ENCODE measurements around the gene BRME1. TPM values are rescaled to one million over a fixed set of nuclear protein-coding genes. Genes with fewer than 3 reads are reported as not detected.

BRME1 gene
- total and polyA plus RNA-seq, 4 experiments from 2014 or later: 0.35 to 3.8 (median 1.7) TPM

GRCh38 chr19:13934785-13935109 is 28.8 kb upstream of the BRME1 start:
- Mint-ChIP-seq H3K36me3 (no peaks in the 10 kb centered on the region), H3K9me3 (no peaks in the 10 kb centered on the region), H3K27ac (no peak overlapping the region), H3K27me3 (peaks cover 0 to 7% of the 10 kb centered on the region in 2 donors), H3K4me1 (peaks cover 0 to 10% (median 2%) of the 10 kb centered on the region in 4 donors), H3K4me3 (no peak overlapping the region)
- ChIA-PET POLR2A (ENCODE audit: partially characterized antibody) (interaction anchor here (1.2 kb wide), 1 partner anchor 97 kb away, joined by 5 read pairs; the partner anchor contains the start of gene IL27RA), CTCF (ENCODE audit: partially characterized antibody) (interaction anchor here (0.7 to 2.2 kb wide), 6 partner anchors 32 to 137 kb away, joined by 3 to 7 read pairs (median 4); partner anchors contain the start of gene MISP3)
- H3K4me3 ChIP-seq (ENCODE audit: low read length in 2 of 2): no peak overlapping the region
- H3K4me1 ChIP-seq (ENCODE audit: insufficient read depth, low read length): no peaks in the 10 kb centered on the region
- intact Hi-C loops (cut with micrococcal nuclease): no loop called here
- no peak overlapping the region for H3K27ac ChIP-seq (ENCODE audit: low read depth, low read length)
- no peaks in the 10 kb centered on the region for H3K9me3 ChIP-seq (ENCODE audit: control insufficient read depth in 1 of 2, low read length in 2 of 2)
- H3K27me3 ChIP-seq (ENCODE audit: insufficient read depth, low read length): peaks cover 3% of the 10 kb centered on the region
- no peaks in the 10 kb centered on the region for H3K36me3 ChIP-seq (ENCODE audit: insufficient read depth, low read length)
- no peak for DNase-seq

- no peak overlapping the region for H3K27ac Mint-ChIP-seq
- CTCF ChIA-PET (ENCODE audit: partially characterized antibody): interaction anchor here (1.2 to 2.2 kb wide), 4 partner anchors 11 to 139 kb away, joined by 3 to 9 read pairs (median 6); partner anchors contain the start of gene MISP3
- no peak overlapping the region for H3K4me3 ChIP-seq (ENCODE audit: low read length in 2 of 2)
Observed at GRCh38 chr19:13932911-13933393, 27.0 kb upstream of the BRME1 start.

GRCh38 chr19:13932149-13932637 is 26.3 kb upstream of the BRME1 start:
- H3K27me3 ChIP-seq (ENCODE audit: insufficient read depth, low read length): peaks cover 3% of the 10 kb centered on the region
- no peaks in the 10 kb centered on the region for H3K4me1 ChIP-seq (ENCODE audit: insufficient read depth, low read length)
- H3K27me3 Mint-ChIP-seq: peaks cover 0 to 5% of the 10 kb centered on the region in 2 donors
- intact Hi-C loops (cut with micrococcal nuclease): no loop called here
- H3K36me3 ChIP-seq (ENCODE audit: insufficient read depth, low read length): peaks cover under 1% of the 10 kb centered on the region
- peaks cover 0 to 8% (median 2%) of the 10 kb centered on the region in 4 donors for H3K4me1 Mint-ChIP-seq
- no peak overlapping the region for H3K27ac ChIP-seq (ENCODE audit: low read depth, low read length)
- no peaks in the 10 kb centered on the region for H3K9me3 ChIP-seq (ENCODE audit: control insufficient read depth in 1 of 2, low read length in 2 of 2)
- ChIA-PET CTCF (ENCODE audit: partially characterized antibody) (interaction anchor here (2.2 kb wide), 1 partner anchor 140 kb away, joined by 7 read pairs; the partner anchor contains the start of gene MISP3), POLR2A (ENCODE audit: partially characterized antibody) (no interaction called here)
- H3K27ac Mint-ChIP-seq: peak overlapping the region in 1 of 7 donors; percentile 36
- no peak overlapping the region for H3K4me3 Mint-ChIP-seq
- peaks cover 0 to 3% (median 0%) of the 10 kb centered on the region in 8 donors for H3K9me3 Mint-ChIP-seq
- no peak overlapping the region for H3K4me3 ChIP-seq (ENCODE audit: low read length in 2 of 2)
- DNase-seq: no peak
- H3K36me3 Mint-ChIP-seq: peaks cover 5 to 8% of the 10 kb centered on the region in 2 donors

More at GRCh38 chr19:13932911-13933393, 27.0 kb upstream of the BRME1 start:
- H3K9me3 Mint-ChIP-seq: peaks cover 0 to 3% (median 0%) of the 10 kb centered on the region in 8 donors
- peaks cover 3% of the 10 kb centered on the region for H3K27me3 ChIP-seq (ENCODE audit: insufficient read depth, low read length)
- H3K4me1 Mint-ChIP-seq: peaks cover 0 to 10% (median 2%) of the 10 kb centered on the region in 4 donors
- POLR2A ChIA-PET (ENCODE audit: partially characterized antibody): interaction anchor here (0.7 kb wide), 1 partner anchor 99 kb away, joined by 3 read pairs; the partner anchor contains the start of gene IL27RA
- no peaks in the 10 kb centered on the region for H3K4me1 ChIP-seq (ENCODE audit: insufficient read depth, low read length)
- H3K36me3 Mint-ChIP-seq: peaks cover 4 to 6% of the 10 kb centered on the region in 2 donors
- H3K27ac ChIP-seq (ENCODE audit: low read depth, low read length): no peak overlapping the region
- DNase-seq: no peak
- intact Hi-C loops (cut with micrococcal nuclease): no loop called here
- peaks cover 0 to 7% of the 10 kb centered on the region in 2 donors for H3K27me3 Mint-ChIP-seq
- H3K9me3 ChIP-seq (ENCODE audit: control insufficient read depth in 1 of 2, low read length in 2 of 2): no peaks in the 10 kb centered on the region
- no peaks in the 10 kb centered on the region for H3K36me3 ChIP-seq (ENCODE audit: insufficient read depth, low read length)
- no peak overlapping the region for H3K4me3 Mint-ChIP-seq

- Mint-ChIP-seq H3K36me3 (peaks cover 11 to 12% of the 10 kb centered on the region in 2 donors), H3K27me3 (peaks cover 0 to 5% of the 10 kb centered on the region in 2 donors), H3K4me3 (no peak overlapping the region), H3K27ac (no peak overlapping the region), H3K4me1 (peaks cover 0 to 10% (median 5%) of the 10 kb centered on the region in 4 donors), H3K9me3 (peaks cover 0 to 3% (median 0%) of the 10 kb centered on the region in 8 donors)
- Histone ChIP-seq H3K9me3 (ENCODE audit: control insufficient read depth in 1 of 2, low read length in 2 of 2) (no peaks in the 10 kb centered on the region), H3K36me3 (ENCODE audit: insufficient read depth, low read length) (peaks cover 4% of the 10 kb centered on the region), H3K4me3 (ENCODE audit: low read length in 2 of 2) (no peak overlapping the region), H3K4me1 (ENCODE audit: insufficient read depth, low read length) (peaks cover 5% of the 10 kb centered on the region), H3K27me3 (ENCODE audit: insufficient read depth, low read length) (peaks cover 3% of the 10 kb centered on the region), H3K27ac (ENCODE audit: low read depth, low read length) (no peak overlapping the region)
- ChIA-PET POLR2A (ENCODE audit: partially characterized antibody) (interaction anchor here (0.6 kb wide), 1 partner anchor 44 kb away, joined by 3 read pairs; no protein-coding TSS in a partner anchor), CTCF (ENCODE audit: partially characterized antibody) (no interaction called here)
- intact Hi-C loops (cut with micrococcal nuclease): no loop called here
- no peak for DNase-seq
Observed at GRCh38 chr19:13931391-13932148, 25.7 kb upstream of the BRME1 start.

GRCh38 chr19:13930402-13930801 is 24.5 kb upstream of the BRME1 start:
- Mint-ChIP-seq H3K4me1 (peaks cover 0 to 13% (median 8%) of the 10 kb centered on the region in 4 donors), H3K9me3 (peaks cover 0 to 3% (median 0%) of the 10 kb centered on the region in 8 donors), H3K27ac (no peak overlapping the region), H3K27me3 (peaks cover 0 to 5% of the 10 kb centered on the region in 2 donors), H3K4me3 (no peak overlapping the region), H3K36me3 (peaks cover 13 to 16% of the 10 kb centered on the region in 2 donors)
- no peak for DNase-seq
- POLR2A ChIA-PET (ENCODE audit: partially characterized antibody): no interaction called here
- intact Hi-C loops (cut with micrococcal nuclease): no loop called here
- Histone ChIP-seq H3K36me3 (ENCODE audit: insufficient read depth, low read length) (peaks cover 8% of the 10 kb centered on the region), H3K27ac (ENCODE audit: low read depth, low read length) (no peak overlapping the region), H3K9me3 (ENCODE audit: control insufficient read depth in 1 of 2, low read length in 2 of 2) (no peaks in the 10 kb centered on the region), H3K27me3 (ENCODE audit: insufficient read depth, low read length) (no peaks in the 10 kb centered on the region), H3K4me3 (ENCODE audit: low read length in 2 of 2) (no peak overlapping the region), H3K4me1 (ENCODE audit: insufficient read depth, low read length) (peaks cover 8% of the 10 kb centered on the region)
- CTCF ChIA-PET (ENCODE audit: partially characterized antibody): no interaction called here

- no peak overlapping the region for H3K27ac Mint-ChIP-seq
- Histone ChIP-seq H3K36me3 (ENCODE audit: insufficient read depth, low read length) (peaks cover 8% of the 10 kb centered on the region), H3K9me3 (ENCODE audit: control insufficient read depth in 1 of 2, low read length in 2 of 2) (no peaks in the 10 kb centered on the region), H3K4me3 (ENCODE audit: low read length in 2 of 2) (no peak overlapping the region), H3K4me1 (ENCODE audit: insufficient read depth, low read length) (peaks cover 8% of the 10 kb centered on the region), H3K27me3 (ENCODE audit: insufficient read depth, low read length) (no peaks in the 10 kb centered on the region), H3K27ac (ENCODE audit: low read depth, low read length) (no peak overlapping the region)
- H3K36me3 Mint-ChIP-seq: peaks cover 14 to 17% of the 10 kb centered on the region in 2 donors
- CTCF ChIA-PET (ENCODE audit: partially characterized antibody): no interaction called here
- peaks cover 0 to 3% (median 0%) of the 10 kb centered on the region in 8 donors for H3K9me3 Mint-ChIP-seq
- no peak overlapping the region for H3K4me3 Mint-ChIP-seq
- peaks cover 0 to 5% of the 10 kb centered on the region in 2 donors for H3K27me3 Mint-ChIP-seq
- intact Hi-C loops (cut with micrococcal nuclease): no loop called here
- POLR2A ChIA-PET (ENCODE audit: partially characterized antibody): no interaction called here
- DNase-seq: no peak
- peaks cover 0 to 13% (median 8%) of the 10 kb centered on the region in 4 donors for H3K4me1 Mint-ChIP-seq
Observed at GRCh38 chr19:13929956-13930355, 24.0 kb upstream of the BRME1 start.

GRCh38 chr19:13929340-13929739 is 23.4 kb upstream of the BRME1 start:
- Histone ChIP-seq H3K27ac (ENCODE audit: low read depth, low read length) (no peak overlapping the region), H3K9me3 (ENCODE audit: control insufficient read depth in 1 of 2, low read length in 2 of 2) (no peaks in the 10 kb centered on the region), H3K4me3 (ENCODE audit: low read length in 2 of 2) (no peak overlapping the region), H3K36me3 (ENCODE audit: insufficient read depth, low read length) (peaks cover 8% of the 10 kb centered on the region), H3K27me3 (ENCODE audit: insufficient read depth, low read length) (no peaks in the 10 kb centered on the region), H3K4me1 (ENCODE audit: insufficient read depth, low read length) (peaks cover 8% of the 10 kb centered on the region)
- H3K4me1 Mint-ChIP-seq: peaks cover 0 to 12% (median 5%) of the 10 kb centered on the region in 4 donors
- H3K4me3 Mint-ChIP-seq: no peak overlapping the region
- peaks cover 0 to 3% (median 0%) of the 10 kb centered on the region in 8 donors for H3K9me3 Mint-ChIP-seq
- ChIA-PET POLR2A (ENCODE audit: partially characterized antibody) (no interaction called here), CTCF (ENCODE audit: partially characterized antibody) (no interaction called here)
- intact Hi-C loops (cut with micrococcal nuclease): no loop called here
- H3K27ac Mint-ChIP-seq: no peak overlapping the region
- peaks cover 17 to 21% of the 10 kb centered on the region in 2 donors for H3K36me3 Mint-ChIP-seq
- H3K27me3 Mint-ChIP-seq: peaks cover 0 to 2% of the 10 kb centered on the region in 2 donors
- no peak for DNase-seq
